Hepatocyte (in vitro differentiated cells): ENCODE results near the gene TEC. TPM values are rescaled to one million over a fixed set of nuclear protein-coding genes. Genes with fewer than 3 reads are reported as not detected.
"Not testable (repeated sequence)": the region's sequence is repeated elsewhere in the genome, so short reads cannot be mapped to it uniquely, and the experiment has no call there.

Experiments used
- DNase-seq: peaks from one replicate; pipeline ENCODE4 v3.0.0-alpha.2; 2016; ENCODE audit warnings: low spot score
- H2AFZ ChIP-seq: fragments of 200-600 bp; sonication (generic); 2 replicates; pipeline ENCODE4 v1.6.0; 2016; ENCODE audit warnings: antibody characterized with exemption, mild to moderate bottlenecking
- H3K27ac ChIP-seq: fragments of 200-600 bp; sonication (generic); 2 replicates; pipeline ENCODE4 v1.5.1; 2016; ENCODE audit warnings: mild to moderate bottlenecking
- H3K27me3 ChIP-seq: fragments of 200-600 bp; sonication (generic); 2 replicates; pipeline ENCODE4 v1.6.1; 2016
- H3K36me3 ChIP-seq: fragments of 200-600 bp; sonication (generic); replicated peaks from 2 replicates; pipeline ENCODE4 v1.5.1; 2016; ENCODE audit warnings: low read depth; ENCODE audit not compliant: insufficient read depth
- H3K4me1 ChIP-seq: fragments of 200-600 bp; sonication (generic); 2 replicates; pipeline ENCODE4 v1.5.1; 2016; ENCODE audit warnings: mild to moderate bottlenecking, moderate library complexity; ENCODE audit not compliant: insufficient read depth
- H3K4me2 ChIP-seq: fragments of 200-600 bp; sonication (generic); 2 replicates; pipeline ENCODE4 v1.6.0; 2016
- H3K4me3 ChIP-seq: fragments of 200-600 bp; sonication (generic); 2 replicates; pipeline ENCODE4 v1.5.1; 2016; ENCODE audit warnings: mild to moderate bottlenecking
- H3K79me2 ChIP-seq: fragments of 200-600 bp; sonication (generic); 2 replicates; pipeline ENCODE4 v1.6.0; 2017; ENCODE audit warnings: mild to moderate bottlenecking
- H3K9me2 ChIP-seq: fragments of 200-600 bp; sonication (generic); replicated peaks from 2 replicates; pipeline ENCODE4 v1.6.0; 2017; ENCODE audit warnings: mild to moderate bottlenecking; ENCODE audit not compliant: insufficient read depth
- H3K9me3 ChIP-seq: fragments of 200-600 bp; sonication (generic); 2 replicates; pipeline ENCODE4 v1.5.1; 2016; ENCODE audit warnings: low read depth, mild to moderate bottlenecking
- H4K20me1 ChIP-seq: fragments of 200-600 bp; sonication (generic); 2 replicates; pipeline ENCODE4 v1.6.0; 2016; ENCODE audit warnings: mild to moderate bottlenecking; ENCODE audit not compliant: insufficient read depth, poor library complexity, severe bottlenecking
- EZH2 ChIP-seq: fragments of 200-600 bp; sonication (generic); IDR thresholded peaks from 2 replicates; pipeline ENCODE4 v1.6.1; 2016; ENCODE audit warnings: antibody characterized with exemption, mild to moderate bottlenecking, borderline replicate concordance
- EZH2phosphoT487 ChIP-seq: fragments of 200-600 bp; sonication (generic); IDR thresholded peaks from one replicate; pipeline ENCODE4 v1.6.1; 2018; ENCODE audit warnings: antibody characterized with exemption, mild to moderate bottlenecking, low read depth, moderate library complexity; ENCODE audit not compliant: unreplicated experiment, severe bottlenecking
- WGBS: methylation state at CpG from one replicate; pipeline ENCODE4 v1.1.6; 2016; ENCODE audit warnings: low lambda C conversion rate; ENCODE audit errors: missing lambda C conversion rate; 5-methylcytosine and 5-hydroxymethylcytosine counted together
- polyA plus RNA-seq: library from polyadenylated mRNA; unstranded; fragments of >200 nt; fragmentation: Nextera tagmentation; extraction: Ambion mirVana; gene quantifications from 2 replicates; pipeline ENCODE4 v1.2.1, GENCODE V29; 2016
- total RNA-seq: library from RNA; depleted of rRNA; stranded (reverse); fragments of >200 nt; gene quantifications from 2 replicates; pipeline ENCODE4 v1.2.3, GENCODE V29; 2014
- TF ChIP-seq, protein P1 (sequence below): fragments of 200-600 bp; sonication (generic); IDR thresholded peaks from 2 replicates; pipeline ENCODE4 v1.5.1; 2016; ENCODE audit warnings: antibody characterized with exemption, mild to moderate bottlenecking; ENCODE audit not compliant: poor library complexity

The TEC gene
- total and polyA plus RNA-seq, 2 experiments from 2014 or later, result 1.3 to 2.1 TPM

DNA sequence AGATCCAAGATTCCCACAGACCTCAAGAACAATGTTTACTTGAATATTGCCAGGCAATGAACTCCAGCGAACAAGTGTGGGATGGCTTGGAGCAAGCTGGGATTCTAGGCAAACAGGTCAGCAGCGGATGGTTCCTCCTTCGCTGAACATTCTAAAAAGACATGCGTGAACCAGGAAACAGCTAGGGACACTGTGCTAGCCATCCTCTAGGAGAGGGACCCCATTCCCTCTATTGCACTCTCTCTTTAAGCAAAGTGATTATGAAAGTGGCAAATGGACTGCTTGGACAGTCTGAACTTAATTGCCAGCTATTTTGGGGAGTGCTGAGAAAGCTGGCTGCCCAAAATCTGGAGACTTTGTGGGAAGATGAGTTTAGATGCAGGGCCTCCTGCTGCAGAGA, 29.9 kb upstream of the TEC start:
- Histone ChIP-seq H3K27ac (no peak overlapping the region), H2AFZ (no peak overlapping the region), H3K4me3 (no peak overlapping the region), H3K4me1 (no peaks in the 10 kb centered on the region), H3K27me3 (no peaks in the 10 kb centered on the region), H3K36me3 (no peaks in the 10 kb centered on the region), H3K9me3 (no peaks in the 10 kb centered on the region), H3K4me2 (no peak overlapping the region), H3K79me2 (no peaks in the 10 kb centered on the region), H4K20me1 (no peaks in the 10 kb centered on the region), H3K9me2 (no peaks in the 10 kb centered on the region)
- WGBS, result 91% methylated on average over 4 of the region's 4 CpGs
- DNase-seq, result no peak
- TF ChIP-seq EZH2, result no peak
- TF ChIP-seq, protein P1, sequence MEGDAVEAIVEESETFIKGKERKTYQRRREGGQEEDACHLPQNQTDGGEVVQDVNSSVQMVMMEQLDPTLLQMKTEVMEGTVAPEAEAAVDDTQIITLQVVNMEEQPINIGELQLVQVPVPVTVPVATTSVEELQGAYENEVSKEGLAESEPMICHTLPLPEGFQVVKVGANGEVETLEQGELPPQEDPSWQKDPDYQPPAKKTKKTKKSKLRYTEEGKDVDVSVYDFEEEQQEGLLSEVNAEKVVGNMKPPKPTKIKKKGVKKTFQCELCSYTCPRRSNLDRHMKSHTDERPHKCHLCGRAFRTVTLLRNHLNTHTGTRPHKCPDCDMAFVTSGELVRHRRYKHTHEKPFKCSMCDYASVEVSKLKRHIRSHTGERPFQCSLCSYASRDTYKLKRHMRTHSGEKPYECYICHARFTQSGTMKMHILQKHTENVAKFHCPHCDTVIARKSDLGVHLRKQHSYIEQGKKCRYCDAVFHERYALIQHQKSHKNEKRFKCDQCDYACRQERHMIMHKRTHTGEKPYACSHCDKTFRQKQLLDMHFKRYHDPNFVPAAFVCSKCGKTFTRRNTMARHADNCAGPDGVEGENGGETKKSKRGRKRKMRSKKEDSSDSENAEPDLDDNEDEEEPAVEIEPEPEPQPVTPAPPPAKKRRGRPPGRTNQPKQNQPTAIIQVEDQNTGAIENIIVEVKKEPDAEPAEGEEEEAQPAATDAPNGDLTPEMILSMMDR, result no peak

DNA sequence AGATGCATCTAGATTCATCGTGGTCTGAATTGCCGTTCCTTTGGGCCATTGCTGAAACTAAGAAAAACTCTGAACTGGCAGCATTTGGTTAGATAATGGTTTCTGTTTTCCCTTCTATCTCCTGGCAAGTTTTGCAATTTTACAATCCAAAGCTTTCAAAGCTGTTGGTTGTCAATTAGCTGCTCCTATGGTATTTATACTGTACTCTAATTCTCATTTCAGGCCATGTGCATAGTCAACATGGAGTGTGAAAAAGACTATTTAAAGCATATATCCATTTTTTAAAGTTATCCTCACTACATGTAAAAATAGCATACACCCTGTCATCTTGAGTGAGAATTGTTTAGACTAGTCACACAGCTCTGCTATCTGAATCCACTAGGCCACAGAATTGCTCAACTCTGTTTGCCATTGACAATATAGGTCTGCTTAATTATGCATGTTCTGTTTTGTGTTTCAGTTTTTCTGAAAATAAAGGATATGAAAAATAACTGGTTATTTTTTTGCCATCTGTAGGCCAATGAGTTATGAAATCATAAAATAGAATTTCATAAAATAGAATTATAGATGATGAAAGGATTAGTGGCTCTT, 27.7 kb upstream of the TEC start:
- H3K27ac ChIP-seq, result no peak overlapping the region
- H4K20me1 ChIP-seq, result no peaks in the 10 kb centered on the region
- no peaks in the 10 kb centered on the region for H3K9me3 ChIP-seq
- TF ChIP-seq EZH2, result no peak
- TF ChIP-seq EZH2phosphoT487, result no peak
- TF ChIP-seq, protein P1, result no peak
- WGBS, result 98% methylated on average over 2 of the region's 2 CpGs
- H2AFZ ChIP-seq, result no peak overlapping the region
- no peaks in the 10 kb centered on the region for H3K9me2 ChIP-seq
- no peaks in the 10 kb centered on the region for H3K36me3 ChIP-seq
- no peak for DNase-seq
- no peaks in the 10 kb centered on the region for H3K27me3 ChIP-seq
- no peak overlapping the region for H3K4me3 ChIP-seq
- no peaks in the 10 kb centered on the region for H3K4me1 ChIP-seq
- no peak overlapping the region for H3K4me2 ChIP-seq
- no peaks in the 10 kb centered on the region for H3K79me2 ChIP-seq

DNA sequence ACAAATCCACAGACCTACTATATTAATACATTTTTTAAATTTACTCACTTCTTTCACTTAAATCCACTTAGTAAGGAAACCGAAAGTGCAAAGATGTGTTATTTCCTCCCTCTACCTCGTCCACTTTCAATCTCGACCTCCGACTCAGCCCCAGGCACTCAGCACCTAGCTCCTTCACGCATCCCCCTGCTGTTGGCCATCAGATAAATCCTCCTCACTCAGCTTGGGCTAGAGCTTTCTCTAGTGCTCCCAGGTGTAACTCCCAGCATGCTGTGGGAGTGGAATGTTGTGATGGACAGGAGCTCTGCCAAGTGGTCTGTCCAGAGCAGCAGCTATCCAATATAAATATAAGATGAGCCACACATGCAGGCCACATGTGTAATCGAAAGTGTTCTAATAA, 26.7 kb upstream of the TEC start:
- no peaks in the 10 kb centered on the region for H3K79me2 ChIP-seq
- TF ChIP-seq, protein P1, result no peak
- no peak for TF ChIP-seq EZH2phosphoT487
- TF ChIP-seq EZH2, result no peak
- DNase-seq, result no peak
- H4K20me1 ChIP-seq, result no peaks in the 10 kb centered on the region
- 75% methylated on average over 6 of the region's 6 CpGs for WGBS
- no peak overlapping the region for H3K4me2 ChIP-seq
- no peak overlapping the region for H2AFZ ChIP-seq
- no peaks in the 10 kb centered on the region for H3K4me1 ChIP-seq
- H3K27ac ChIP-seq, result no peak overlapping the region
- no peaks in the 10 kb centered on the region for H3K9me2 ChIP-seq
- H3K9me3 ChIP-seq, result no peaks in the 10 kb centered on the region
- no peaks in the 10 kb centered on the region for H3K36me3 ChIP-seq
- no peak overlapping the region for H3K4me3 ChIP-seq
- no peaks in the 10 kb centered on the region for H3K27me3 ChIP-seq

DNA sequence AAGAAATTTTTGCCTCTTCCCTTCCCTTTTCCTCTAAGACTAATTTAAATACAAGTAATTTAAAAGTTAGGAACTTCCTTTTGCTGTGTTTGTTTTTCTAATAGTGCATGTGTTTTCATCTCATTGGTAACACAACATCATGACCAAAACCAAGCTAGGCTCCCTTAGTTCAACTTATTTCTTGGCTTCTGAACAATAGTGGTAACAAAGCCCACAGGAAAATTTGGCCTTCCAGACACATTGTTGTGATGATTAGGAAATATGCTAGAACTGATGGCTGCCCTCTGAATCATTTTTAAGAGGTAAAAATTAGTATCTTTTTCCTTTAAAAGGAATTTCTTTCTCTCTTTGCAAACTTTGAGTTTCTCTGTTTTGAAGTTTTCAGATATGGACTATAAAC, 25.5 kb upstream of the TEC start:
- TF ChIP-seq, protein P1, result no peak
- TF ChIP-seq EZH2phosphoT487 (no peak), EZH2 (no peak)
- H3K4me3 ChIP-seq, result no peak overlapping the region
- no peaks in the 10 kb centered on the region for H3K79me2 ChIP-seq
- no peak for DNase-seq
- no peaks in the 10 kb centered on the region for H3K4me1 ChIP-seq
- no peak overlapping the region for H2AFZ ChIP-seq
- H3K9me3 ChIP-seq, result no peaks in the 10 kb centered on the region
- no peaks in the 10 kb centered on the region for H3K36me3 ChIP-seq
- no peaks in the 10 kb centered on the region for H4K20me1 ChIP-seq
- no peaks in the 10 kb centered on the region for H3K27me3 ChIP-seq
- H3K27ac ChIP-seq, result no peak overlapping the region
- no peaks in the 10 kb centered on the region for H3K9me2 ChIP-seq
- no peak overlapping the region for H3K4me2 ChIP-seq

DNA sequence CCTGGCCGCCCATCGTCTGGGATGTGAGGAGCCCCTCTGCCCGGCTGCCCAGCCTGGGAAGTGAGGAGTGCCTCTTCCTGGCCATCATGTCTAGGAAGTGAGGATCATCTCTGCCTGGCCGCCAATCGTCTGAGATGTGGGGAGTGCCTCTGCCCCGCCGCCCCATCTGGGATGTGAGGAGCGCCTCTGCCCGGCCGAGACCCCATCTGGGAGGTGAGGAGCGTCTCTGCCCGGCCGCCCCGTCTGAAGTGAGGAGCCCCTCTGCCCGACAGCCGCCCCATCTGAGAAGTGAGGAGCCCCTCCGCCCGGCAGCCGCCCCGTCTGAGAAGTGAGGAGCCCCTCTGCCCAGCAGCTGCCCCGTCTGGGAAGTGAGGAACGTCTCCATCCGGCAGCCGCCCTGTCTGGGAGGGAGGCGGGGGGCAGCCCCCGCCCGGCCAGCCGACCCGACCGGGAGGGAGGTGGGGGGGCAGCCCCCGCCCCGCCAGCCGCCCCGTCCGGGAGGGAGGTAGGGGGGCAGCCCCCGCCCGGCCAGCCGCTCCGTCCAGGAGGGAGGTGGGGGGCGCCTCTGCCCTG, 22.7 kb upstream of the TEC start:
- H3K36me3 ChIP-seq, DNase-seq, H3K27me3 ChIP-seq, H2AFZ ChIP-seq, H3K4me1 ChIP-seq, H3K79me2 ChIP-seq, H4K20me1 ChIP-seq, H3K4me3 ChIP-seq, H3K9me2 ChIP-seq, H3K4me2 ChIP-seq, H3K9me3 ChIP-seq, H3K27ac ChIP-seq: not testable (repeated sequence)
- WGBS, result 100% methylated on average over 6 of the region's 40 CpGs
